ENCODE measurements around the gene NFKBIE.

NFKBIE gene

GRCh38 chr6:44225579-44226325 is 39.6 kb downstream of the NFKBIE start:
- DNase-seq (ENCODE audit: low read depth), result no peak

GRCh38 chr6:44224965-44225305 is 40.4 kb downstream of the NFKBIE start:
- no peak for DNase-seq (ENCODE audit: low read depth)

- no peak for DNase-seq (ENCODE audit: low read depth)
Measured at GRCh38 chr6:44224029-44224964, 41.1 kb downstream of the NFKBIE start.

GRCh38 chr6:44223319-44224028 is 41.9 kb downstream of the NFKBIE start, which contains the start of gene SLC29A1:
Gene SLC29A1 (plus strand): TSS chr6:44223595. CDS start chr6:44227314, 3,719 bp downstream.
- DNase-seq (ENCODE audit: low read depth), result peak; percentile 76

GRCh38 chr6:44222486-44223318 is 42.6 kb downstream of the NFKBIE start:
- no peak for DNase-seq (ENCODE audit: low read depth)

- no peak for DNase-seq (ENCODE audit: low read depth)
Measured at GRCh38 chr6:44221961-44222335, 43.4 kb downstream of the NFKBIE start.

- DNase-seq (ENCODE audit: low read depth), result peak; percentile 51
Measured at GRCh38 chr6:44221291-44221960, 43.9 kb downstream of the NFKBIE start.

- DNase-seq (ENCODE audit: low read depth), result no peak
Measured at GRCh38 chr6:44220913-44221290, 44.4 kb downstream of the NFKBIE start.

- DNase-seq (ENCODE audit: low read depth), result no peak
Measured at GRCh38 chr6:44219815-44220784, 45.3 kb downstream of the NFKBIE start.

GRCh38 chr6:44219053-44219814 is 46.1 kb downstream of the NFKBIE start:
- DNase-seq (ENCODE audit: low read depth), result no peak

- DNase-seq (ENCODE audit: low read depth), result no peak
Measured at GRCh38 chr6:44217332-44218143, 47.8 kb downstream of the NFKBIE start.

GRCh38 chr6:44216677-44217331 is 48.5 kb downstream of the NFKBIE start, which contains the start of gene MYMX:
Gene MYMX (plus strand): TSS chr6:44216926. CDS start chr6:44217472, 546 bp downstream.
- no peak for DNase-seq (ENCODE audit: low read depth)

- no peak for DNase-seq (ENCODE audit: low read depth)
Measured at GRCh38 chr6:44214307-44214706, 51.0 kb downstream of the NFKBIE start.

- no peak for DNase-seq (ENCODE audit: low read depth)
Measured at GRCh38 chr6:44211284-44211683, 54.1 kb downstream of the NFKBIE start.
